HG02759 (cell line): ENCODE measurements around the gene ASTN1.

ENCODE experiments used
- ATAC-seq: cut with Tn5 transposase; IDR thresholded peaks from one replicate; pipeline ENCODE4 v1.9.1; 2021; ENCODE audit warnings: mild to moderate bottlenecking, moderate library complexity; ENCODE audit not compliant: unreplicated experiment

The ASTN1 gene

GRCh38 chr1:177165069-177165439 lies 542 bp upstream of the ASTN1 start:
- ATAC-seq: no peak

- ATAC-seq: no peak
Measured at GRCh38 chr1:177163844-177164379, 600 bp downstream of the ASTN1 start.

GRCh38 chr1:177162243-177162642 lies 2.3 kb downstream of the ASTN1 start:
- ATAC-seq: no peak

- ATAC-seq: no peak
Measured at GRCh38 chr1:177146499-177146898, 18.0 kb downstream of the ASTN1 start.

- ATAC-seq: no peak
Measured at GRCh38 chr1:177145106-177146070, 19.1 kb downstream of the ASTN1 start.

GRCh38 chr1:177142791-177143271 lies 21.7 kb downstream of the ASTN1 start:
- ATAC-seq: no peak

- no peak for ATAC-seq
Measured at GRCh38 chr1:177142010-177142409, 22.5 kb downstream of the ASTN1 start.

- ATAC-seq: no peak
Measured at GRCh38 chr1:177138347-177138746, 26.2 kb downstream of the ASTN1 start.

GRCh38 chr1:177137814-177138213 lies 26.7 kb downstream of the ASTN1 start:
- no peak for ATAC-seq

- no peak for ATAC-seq
Measured at GRCh38 chr1:177135250-177135649, 29.3 kb downstream of the ASTN1 start.

- ATAC-seq: no peak
Measured at GRCh38 chr1:177133977-177134538, 30.5 kb downstream of the ASTN1 start.

GRCh38 chr1:177132141-177132540 lies 32.4 kb downstream of the ASTN1 start:
- no peak for ATAC-seq

- ATAC-seq: no peak
Measured at GRCh38 chr1:177131723-177132122, 32.8 kb downstream of the ASTN1 start.

GRCh38 chr1:177130451-177130945 lies 34.0 kb downstream of the ASTN1 start:
- no peak for ATAC-seq

- ATAC-seq: no peak
Measured at GRCh38 chr1:177128665-177129281, 35.7 kb downstream of the ASTN1 start.

- no peak for ATAC-seq
Measured at GRCh38 chr1:177126267-177126666, 38.2 kb downstream of the ASTN1 start.

- ATAC-seq: no peak
Measured at GRCh38 chr1:177124577-177125278, 39.8 kb downstream of the ASTN1 start.

- ATAC-seq: no peak
Measured at GRCh38 chr1:177122461-177123251, 41.9 kb downstream of the ASTN1 start.

- no peak for ATAC-seq
Measured at GRCh38 chr1:177119311-177119710, 45.2 kb downstream of the ASTN1 start.

- no peak for ATAC-seq
Measured at GRCh38 chr1:177118901-177119300, 45.6 kb downstream of the ASTN1 start.
